ENCODE measurements around the gene BTBD10.
A peak's percentile ranks its signal among the peaks of the same experiment; 100 is the strongest.
"Not testable (repeated sequence)": the region's sequence is repeated elsewhere in the genome, so short reads cannot be mapped to it uniquely, and the experiment has no call there.

BTBD10 gene

DNA sequence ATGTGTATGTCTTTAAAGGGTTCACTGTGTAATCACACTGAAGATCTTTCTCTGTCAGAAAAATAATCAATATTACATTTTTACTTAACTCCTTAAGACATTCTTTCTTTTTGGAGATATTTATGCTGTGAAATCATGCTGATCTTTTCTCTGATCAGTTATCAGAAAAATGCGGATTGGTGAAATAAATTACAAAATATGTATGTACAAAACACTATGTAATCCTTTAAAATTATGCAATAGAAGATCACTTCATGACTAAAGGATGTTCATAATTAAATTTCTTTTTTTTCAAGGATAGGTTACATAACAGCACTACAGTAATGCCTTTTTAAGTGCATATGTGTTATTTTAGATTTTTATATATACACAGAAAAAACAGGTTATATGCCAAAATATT is 24.7 kb downstream of the BTBD10 start:
- DNase-seq, result no peak

DNA sequence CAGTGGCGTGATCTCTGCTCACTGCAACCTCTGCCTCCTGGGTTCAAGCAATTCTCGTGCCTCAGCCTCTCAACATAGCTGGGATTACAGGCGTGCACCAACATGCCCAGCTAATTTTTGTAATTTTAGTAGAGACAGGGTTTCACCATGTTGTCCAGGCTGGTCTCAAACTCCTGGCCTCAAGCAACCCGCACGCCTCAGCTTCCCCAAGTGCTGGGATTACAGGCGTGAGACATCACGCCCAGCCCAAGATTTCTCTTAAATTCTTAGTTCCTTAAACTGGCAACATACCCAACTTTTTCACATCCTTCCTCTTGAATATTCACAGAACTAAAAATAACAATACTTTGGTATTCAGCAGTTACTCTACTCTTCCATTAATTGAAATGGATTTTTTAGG is 26.2 kb downstream of the BTBD10 start:
- DNase-seq, result not testable (repeated sequence)

DNA sequence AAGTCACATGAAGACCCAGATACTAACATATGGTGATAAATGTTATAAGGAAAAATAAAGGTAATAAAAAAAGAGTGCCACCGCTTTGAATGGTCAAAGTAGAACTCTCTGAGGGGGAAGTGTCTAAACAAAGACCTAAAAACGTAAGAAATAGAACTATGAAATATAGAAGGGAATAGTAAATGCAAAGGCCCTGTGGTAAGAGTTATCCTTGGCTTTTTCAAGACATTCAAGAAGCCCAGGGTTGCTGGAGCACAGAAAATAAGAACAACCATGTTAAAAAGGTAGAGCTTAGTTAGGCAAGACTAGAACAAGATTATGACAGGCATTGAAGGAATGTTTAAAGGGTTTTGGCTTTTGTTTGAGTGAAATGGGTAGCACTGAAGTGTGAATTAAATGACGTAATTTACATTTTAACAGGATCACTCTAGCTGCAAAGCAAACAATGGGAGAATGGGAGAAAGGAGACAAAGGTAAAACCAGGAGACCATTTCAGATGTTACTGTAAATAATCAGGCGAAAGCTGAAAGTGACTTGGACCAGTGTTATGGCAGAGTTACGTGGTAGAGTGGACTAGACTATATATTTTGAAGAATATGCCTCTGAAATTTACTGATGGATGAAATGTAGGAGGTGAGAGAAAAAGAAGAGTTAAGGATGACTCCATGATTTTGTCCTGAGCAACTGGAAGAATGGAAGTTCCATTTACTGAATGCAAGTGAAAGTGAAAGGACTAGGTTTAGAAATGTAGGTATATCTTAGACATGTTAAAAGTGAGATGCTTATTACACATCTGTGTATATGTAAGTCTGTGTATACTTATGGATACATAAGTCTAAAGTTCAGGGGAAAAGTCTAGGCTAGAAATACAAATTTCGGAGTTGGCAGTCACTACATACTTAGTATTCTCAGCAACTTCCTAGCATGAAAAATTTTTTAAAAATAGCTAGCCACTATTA is 28.5 kb downstream of the BTBD10 start:
- no peak for DNase-seq

DNA sequence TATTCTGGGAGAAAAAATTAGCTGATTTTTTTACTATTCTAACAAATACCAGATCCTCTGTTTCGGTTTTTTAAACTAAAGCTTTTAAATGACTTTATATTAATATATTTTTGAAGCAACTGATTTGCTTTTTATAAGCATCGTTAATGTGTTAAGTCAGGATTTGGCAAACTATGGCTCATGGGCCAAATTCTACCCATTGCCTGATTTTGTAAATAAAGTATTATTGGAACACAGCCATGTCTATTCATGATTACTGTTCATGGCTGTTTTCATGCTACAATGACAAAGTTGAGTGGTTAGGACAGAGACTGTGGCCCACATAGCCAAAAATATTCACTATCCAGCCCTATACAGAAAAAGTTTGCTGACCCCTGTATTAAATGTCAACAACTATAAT is 29.6 kb downstream of the BTBD10 start:
- no peak for DNase-seq

DNA sequence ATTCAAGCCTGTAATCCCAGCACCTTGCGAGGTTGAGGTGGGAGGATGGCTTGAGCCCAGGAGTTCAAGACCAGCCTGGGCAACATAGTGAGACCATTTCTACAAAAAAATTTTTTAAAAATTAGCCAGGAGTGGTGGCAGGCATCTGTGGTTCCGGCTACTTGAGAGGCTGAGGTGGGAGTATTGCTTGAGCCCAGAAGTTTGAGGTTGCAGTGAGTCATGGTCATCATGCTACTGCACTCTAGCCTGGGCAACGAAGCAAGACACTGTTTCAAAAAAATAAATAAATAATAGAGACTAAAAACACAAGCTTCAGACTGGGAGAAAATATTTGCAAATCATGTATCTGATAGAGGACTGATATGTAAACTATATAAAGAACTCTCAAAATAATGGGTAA is 33.2 kb downstream of the BTBD10 start:
- no peak for DNase-seq

DNA sequence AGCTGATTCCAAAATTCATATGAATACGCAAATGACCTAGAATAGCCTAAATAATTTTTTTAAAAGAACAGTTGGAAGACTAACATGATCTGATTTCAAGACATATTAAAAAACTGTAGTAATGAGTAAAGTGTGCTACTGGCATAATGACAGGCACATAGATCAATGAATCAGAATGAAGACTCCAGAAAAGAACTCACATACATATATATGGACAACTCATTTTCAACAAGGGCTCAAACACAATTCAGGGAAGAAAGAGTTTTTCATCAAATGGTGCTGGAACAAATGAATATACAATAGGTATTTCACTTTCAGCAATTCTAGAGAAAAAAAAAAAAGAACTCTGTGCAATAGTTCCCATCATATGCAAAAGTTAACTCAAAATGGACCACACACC is 33.7 kb downstream of the BTBD10 start:
- DNase-seq, result no peak

DNA sequence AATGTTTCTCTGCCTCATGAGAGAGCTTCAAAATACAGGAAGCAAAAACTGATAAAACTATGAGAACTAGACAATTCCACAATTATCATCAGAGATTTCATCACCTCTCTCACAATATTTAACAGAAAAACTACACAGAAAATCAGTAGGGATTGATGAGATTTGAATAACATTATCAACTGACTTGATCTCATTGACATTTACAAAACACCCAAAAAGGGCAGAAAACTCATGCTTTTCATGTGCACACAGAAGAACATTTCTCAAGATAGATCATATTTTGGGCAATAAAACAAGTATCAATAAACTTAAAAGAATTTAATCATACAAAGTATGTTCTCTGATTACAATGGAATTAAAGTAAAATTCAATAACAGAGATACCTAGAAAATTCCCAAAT is 35.6 kb downstream of the BTBD10 start:
- DNase-seq, result no peak

DNA sequence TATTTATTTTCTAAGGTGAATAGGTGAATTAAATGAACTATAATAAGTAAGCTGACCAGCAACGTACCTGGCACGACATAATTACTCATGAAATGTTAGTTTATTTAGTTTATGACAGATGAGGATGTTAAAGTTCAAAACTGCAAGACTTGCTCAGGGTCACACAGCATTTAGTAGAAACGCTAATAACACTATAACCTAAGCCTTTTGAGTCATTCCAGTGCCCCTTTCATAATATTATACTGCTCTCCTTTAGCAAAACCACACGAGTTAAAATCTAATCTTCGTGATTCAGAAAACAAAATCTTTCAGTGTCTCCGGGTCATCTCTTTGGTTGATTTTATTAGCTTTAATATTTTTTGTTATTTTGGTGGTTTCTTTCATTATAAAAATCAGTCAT is 39.6 kb downstream of the BTBD10 start:
- DNase-seq, result no peak

DNA sequence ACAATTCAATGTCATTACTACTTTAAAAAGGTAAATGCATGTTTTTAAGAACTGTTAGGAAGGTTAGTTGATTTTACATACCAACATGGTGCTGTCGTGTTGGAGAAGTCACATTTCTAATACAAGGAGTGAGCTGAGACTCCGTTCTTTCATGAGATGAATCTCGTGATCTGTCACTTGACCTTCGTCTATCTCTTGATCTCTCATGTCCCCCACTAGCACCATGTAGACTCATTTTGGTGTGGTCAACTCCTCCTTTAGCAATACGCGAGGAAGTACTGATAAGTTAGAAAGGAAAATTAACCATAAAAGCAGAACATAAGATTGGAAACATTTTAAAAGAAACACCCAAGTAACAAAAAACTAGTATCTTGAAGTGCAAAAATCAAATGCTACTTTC is 41.5 kb downstream of the BTBD10 start:
- no peak for DNase-seq

DNA sequence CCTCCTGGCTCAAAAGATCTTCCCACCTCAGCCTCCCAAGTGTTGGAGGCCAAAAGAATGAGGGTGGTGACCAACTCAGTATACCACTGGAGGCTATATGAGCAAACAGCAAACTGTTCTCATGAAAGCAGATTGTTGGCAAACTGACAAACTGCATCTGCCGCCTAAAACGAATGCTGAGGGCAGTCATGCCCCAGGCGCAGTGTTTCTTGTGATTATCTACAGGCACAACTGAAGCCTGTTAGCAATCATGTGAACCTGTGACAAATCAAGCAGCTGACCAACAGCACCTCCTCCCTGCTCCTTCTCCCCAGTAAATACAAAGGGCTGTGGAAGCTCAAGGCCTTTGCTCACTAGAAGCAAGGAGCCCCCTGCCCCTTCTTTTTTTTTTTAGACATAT is 47.8 kb downstream of the BTBD10 start:
- no peak for DNase-seq

DNA sequence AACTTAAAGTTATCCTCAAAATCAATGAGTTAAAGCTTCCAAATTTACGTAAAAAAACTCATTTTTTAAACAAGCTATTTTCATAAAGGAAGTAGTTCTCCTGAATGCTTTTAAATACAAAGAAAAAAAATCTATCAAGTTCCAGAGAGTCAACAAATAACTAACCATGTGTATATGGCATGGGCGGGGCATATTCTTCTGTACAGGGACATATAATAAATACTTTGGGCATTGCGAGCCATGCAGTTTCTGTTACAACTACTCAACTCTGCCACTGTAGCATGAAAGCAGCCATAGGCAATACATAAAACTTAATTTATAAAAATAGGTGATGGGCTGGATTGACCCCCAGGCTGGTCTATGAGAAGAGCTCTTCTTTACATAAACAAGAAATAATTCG is 57.8 kb downstream of the BTBD10 start:
- no peak for DNase-seq

DNA sequence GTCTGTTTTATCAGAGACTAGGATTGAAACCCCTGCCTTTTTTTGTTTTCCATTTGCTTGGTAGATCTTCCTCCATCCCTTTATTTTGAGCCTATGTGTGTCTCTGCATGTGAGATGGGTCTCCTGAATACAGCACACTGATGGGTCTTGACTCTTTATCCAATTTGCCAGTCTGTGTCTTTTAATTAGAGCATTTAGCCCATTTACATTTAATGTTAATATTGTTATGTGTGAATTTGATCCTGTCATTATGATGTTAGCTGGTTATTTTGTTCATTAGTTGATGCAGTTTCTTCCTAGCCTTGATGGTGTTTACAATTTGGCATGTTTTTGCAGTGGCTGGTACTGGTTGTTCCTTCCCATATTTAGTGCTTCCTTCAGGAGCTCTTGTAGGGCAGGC is 64.7 kb downstream of the BTBD10 start:
- DNase-seq, result not testable (repeated sequence)

DNA sequence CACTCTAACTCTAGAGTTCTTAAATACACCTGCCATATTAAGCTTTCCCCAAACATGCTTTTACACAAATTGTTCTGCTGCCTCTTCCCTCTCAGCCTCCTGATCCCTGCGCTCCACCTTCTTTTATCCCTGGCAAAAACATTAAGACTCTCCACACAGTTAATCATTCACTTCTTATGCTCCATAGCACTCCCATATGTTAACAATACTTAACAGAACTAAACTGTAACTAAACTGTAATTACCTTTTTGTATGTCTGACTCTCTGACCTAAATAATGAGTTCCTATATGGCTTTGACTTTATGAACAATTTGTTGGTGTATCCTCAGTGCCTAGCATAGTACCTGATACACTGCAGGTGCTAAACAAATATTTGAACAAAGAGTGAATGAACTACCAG is 71.8 kb downstream of the BTBD10 start:
- DNase-seq, result no peak

DNA sequence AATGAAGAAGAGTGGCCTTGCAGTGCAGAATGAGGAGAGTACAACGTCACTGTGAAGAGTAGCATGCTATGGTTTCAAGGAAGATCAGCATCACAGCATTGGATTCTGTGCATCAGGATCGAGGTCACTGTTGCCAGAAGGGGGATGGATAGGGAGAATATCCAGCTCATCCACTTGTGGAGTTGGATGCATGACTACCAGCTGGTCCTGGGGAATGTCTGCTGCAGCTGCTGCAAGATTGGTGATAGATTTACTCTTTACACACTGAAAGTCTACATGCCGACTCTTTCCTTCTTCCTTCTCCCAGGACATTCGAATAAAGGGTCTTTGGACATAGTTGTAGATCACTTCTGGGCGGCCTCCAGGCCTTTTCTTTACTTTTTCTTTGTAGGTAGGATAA is 74.3 kb downstream of the BTBD10 start:
- DNase-seq, result no peak

DNA sequence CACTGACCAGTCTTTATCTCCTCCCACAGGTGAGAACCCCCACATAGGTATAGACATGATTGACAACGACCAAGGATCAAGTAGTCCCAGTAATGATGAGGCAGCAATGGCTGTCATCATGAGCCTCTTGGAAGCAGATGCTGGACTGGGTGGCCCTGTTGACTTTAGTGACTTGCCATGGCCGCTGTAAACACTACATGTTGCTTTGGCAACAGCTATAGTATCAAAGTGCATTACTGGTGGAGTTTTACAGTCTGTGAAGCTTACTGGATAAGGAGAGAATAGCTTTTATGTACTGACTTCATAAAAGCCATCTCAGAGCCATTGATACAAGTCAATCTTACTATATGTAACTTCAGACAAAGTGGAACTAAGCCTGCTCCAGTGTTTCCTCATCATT is 76.5 kb downstream of the BTBD10 start:
- peak; percentile 10 for DNase-seq

DNA sequence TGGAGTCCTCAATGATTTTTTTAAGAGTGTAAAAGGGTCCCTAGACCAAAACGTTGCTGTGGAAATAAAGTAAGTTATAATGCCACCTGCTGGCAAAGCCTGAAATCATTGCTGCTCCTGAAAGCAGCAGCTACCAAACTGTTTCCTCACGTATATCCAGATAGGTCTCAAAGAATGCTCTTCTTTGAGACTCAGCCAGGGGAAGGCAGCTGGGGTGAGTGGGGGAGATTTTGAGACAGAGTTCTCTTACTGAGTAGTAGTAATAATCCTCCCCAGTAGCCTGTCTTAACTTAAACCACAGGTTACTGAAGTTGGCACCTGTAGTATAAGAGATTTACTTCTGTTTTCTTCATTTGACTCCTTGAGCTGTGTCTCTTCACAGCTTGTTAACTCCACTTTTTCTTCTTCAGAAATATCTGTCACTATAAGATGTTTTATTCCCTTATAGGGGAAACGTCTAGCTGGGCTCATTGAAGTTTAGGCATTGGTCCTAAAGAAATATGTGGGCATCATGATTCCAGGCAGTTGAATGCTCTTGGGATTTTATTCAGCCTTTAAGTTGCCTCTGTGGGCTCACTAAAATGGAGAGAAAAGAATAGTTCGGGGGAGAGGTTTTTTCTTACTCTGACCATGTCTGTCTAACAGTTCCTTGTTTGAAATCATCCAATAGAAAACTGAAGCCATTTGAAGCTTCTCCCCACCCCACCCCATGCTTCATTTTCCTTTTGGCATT is 77.9 kb downstream of the BTBD10 start:
- peak; percentile 62 for DNase-seq

DNA sequence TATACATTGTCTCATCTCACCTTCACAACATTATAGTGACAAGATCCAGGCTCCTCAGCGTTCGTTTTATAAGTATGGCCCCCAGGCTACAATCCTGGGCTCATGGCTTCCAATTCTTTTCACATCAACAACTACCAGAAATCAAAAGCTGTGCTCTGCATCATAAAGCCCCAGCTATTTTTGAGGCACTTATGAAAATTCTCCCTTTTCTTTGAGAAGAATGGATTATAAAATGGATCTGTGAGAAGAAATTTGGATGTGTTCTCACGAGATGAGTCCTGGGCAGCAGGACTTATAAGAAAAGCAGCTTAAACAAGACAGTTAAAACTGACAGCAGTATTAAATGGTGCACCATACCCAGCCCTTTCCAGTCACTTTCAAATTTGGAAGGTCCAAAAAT is 80.3 kb downstream of the BTBD10 start:
- DNase-seq, result no peak

DNA sequence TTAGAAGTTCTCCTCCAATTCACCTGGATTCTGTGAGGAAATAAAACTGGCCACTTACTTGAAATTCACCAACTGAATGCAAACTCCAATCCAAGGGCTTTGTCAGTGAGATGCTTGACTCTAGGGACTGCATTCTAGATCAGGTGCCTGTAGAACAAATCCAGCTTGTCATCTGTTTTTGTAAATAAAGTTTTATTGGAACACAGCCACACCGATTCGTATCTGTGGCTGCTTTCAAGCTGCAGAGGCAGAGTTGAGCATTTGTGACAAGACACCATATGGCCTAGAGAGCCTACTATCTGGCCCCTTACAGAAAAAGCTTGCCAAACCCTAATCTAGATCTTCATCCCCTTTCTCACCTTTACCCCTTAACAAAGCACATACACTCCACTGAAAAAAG is 82.3 kb downstream of the BTBD10 start:
- DNase-seq, result no peak

DNA sequence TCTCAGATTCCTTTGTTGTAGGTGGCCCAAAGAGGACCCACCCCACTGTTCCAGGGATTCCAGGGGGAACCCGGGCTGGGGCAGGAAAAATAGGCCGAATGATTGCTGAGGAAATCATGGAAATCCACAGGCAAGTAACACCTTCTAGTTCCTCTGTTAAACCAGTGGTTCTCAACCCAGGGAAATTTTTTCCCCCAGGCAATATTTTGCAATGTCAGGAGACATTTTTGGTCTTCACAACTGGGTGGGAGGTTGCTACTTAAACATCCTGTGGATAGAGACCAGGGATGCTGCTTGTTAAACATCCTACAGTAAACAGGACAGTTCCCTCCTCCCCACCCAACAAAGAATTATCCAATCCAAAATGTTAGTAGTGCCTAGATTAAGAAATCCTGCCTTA is 84.7 kb downstream of the BTBD10 start:
- no peak for DNase-seq

DNA sequence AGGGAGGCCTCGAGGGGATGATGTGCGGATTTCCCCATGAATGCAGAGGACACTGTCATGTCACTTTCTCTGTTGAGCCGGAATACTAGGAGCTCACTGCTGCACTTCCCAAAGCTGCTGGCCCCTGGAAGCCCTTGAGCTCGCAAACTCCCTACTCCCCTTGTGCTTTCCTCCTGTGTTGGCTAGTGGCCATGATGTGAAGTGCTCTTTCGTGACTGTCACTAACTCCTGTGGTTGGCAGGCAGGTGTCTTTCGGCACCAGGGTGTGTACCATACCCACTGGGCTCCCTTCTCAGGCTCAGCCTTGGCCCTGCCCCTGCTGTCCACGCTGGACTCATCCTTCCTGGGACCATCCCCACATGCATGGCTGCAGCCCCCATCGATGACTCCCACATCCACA is 86.2 kb downstream of the BTBD10 start:
- DNase-seq, result no peak

DNA sequence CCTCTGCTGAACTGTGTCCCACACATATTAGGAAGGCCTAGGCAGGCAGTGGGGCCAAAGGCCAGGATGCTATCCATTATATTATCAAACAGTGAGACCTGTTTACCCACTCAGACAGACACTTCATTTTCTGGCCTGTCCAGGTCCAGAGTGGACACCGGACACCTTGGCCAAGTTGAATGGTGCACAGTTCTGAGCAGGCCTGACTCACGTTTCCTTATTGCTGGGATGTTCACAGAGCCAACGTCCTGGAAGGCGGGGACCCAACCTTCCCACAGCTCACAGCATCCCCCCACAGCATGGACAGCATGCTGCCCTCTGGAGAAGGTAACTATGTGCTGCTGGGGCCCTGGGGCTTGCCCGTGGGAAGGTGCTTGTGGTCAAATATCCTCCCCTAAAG is 86.6 kb downstream of the BTBD10 start:
- DNase-seq, result no peak

DNA sequence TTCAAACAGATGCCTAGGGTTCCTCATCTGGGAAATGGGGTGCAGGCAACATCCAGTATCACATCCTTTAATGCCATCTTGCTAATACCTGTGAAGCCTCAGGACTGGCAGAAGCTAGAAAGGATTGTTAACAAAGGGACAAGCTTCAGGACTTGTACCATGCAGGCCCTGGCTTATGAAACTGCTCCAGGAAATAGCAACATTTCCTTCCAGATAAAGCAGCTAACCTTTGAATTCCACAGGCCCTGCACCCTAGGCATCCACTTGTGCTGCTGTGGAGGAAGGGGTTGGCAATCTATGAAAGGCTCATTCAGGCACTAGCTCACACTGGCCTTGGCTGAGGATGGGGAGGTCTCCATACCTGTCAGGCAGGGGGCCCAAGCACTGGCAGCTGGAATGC is 87.2 kb downstream of the BTBD10 start:
- no peak for DNase-seq

DNA sequence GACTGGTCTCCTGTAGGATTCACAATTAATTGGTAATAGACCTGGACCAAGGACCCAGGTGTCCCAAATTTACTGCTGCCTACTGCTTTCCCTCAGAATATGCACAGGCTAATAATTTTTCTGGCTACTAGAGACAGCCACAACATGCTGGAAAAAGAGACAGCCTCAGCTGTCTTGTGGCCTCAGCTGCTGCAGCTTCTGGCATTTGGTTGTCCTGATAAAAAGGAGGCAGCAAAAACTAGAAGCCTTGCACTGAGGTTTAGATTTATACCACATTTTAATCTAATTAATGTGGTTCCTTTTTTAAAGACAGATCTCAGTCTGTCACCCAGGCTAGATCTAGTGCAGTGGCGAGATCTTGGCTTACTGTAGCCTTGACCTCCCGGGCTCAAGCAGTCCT is 89.8 kb downstream of the BTBD10 start:
- DNase-seq, result no peak

DNA sequence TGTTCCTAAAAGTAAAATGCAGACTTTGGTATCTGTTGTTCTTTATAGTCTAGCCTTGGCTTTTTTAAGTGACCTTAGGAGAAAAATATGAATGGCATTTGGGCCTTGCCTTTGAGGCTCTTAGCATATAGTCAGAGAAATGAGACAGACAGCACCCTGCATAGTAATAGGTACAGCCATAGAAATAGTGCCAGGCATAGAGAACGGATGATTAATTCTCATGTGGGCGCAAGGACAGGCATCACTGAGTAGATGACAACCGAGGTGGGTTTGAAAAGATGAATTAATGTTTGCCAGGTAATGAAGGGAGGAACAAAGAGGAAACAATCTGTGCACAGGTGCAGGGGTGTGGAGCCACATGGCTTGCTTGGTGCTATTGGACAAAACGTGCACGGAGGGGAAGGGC is 95.0 kb downstream of the BTBD10 start:
- no peak for DNase-seq
